Endothelial cell of hepatic sinusoid (primary cell): ENCODE results near the gene HCAR3.
"Not testable (repeated sequence)": the region's sequence is repeated elsewhere in the genome, so short reads cannot be mapped to it uniquely, and the experiment has no call there.

Source experiments
- in situ Hi-C: cut with HindIII; loops from 2 replicates; pipeline ENCODE4 v1.10.0; 2017; ENCODE audit warnings: low sequenced_read_pairs

HCAR3 gene

GRCh38 chr12:122716658-122717057, at the start of gene HCAR3:
Gene HCAR3 (minus strand): TSS chr12:122716811. CDS start chr12:122716737, 74 bp downstream.
- in situ Hi-C loops, result not testable (repeated sequence)

GRCh38 chr12:122757568-122757967, 41.0 kb upstream of the HCAR3 start:
- in situ Hi-C loops, result loop anchor here (5.0 kb wide), 1 partner anchor 135 kb away; no protein-coding TSS in a partner anchor

GRCh38 chr12:122754790-122755189, 38.2 kb upstream of the HCAR3 start:
- in situ Hi-C loops, result loop anchor here (5.0 kb wide), 1 partner anchor 132 kb away; no protein-coding TSS in a partner anchor

- in situ Hi-C loops, result no loop called here
Measured at GRCh38 chr12:122753319-122753650, 36.7 kb upstream of the HCAR3 start.

GRCh38 chr12:122752464-122753318, 36.1 kb upstream of the HCAR3 start, which contains the start of gene DENR:
Gene DENR (plus strand): TSS chr12:122752824. CDS start chr12:122753702, 878 bp downstream.
- in situ Hi-C loops, result no loop called here

GRCh38 chr12:122750781-122751515, 34.3 kb upstream of the HCAR3 start:
- in situ Hi-C loops, result not testable (repeated sequence)

- in situ Hi-C loops, result no loop called here
Measured at GRCh38 chr12:122749569-122750332, 33.1 kb upstream of the HCAR3 start.

- in situ Hi-C loops, result no loop called here
Measured at GRCh38 chr12:122747224-122748135, 30.9 kb upstream of the HCAR3 start.

- in situ Hi-C loops, result no loop called here
Measured at GRCh38 chr12:122743895-122744525, 27.4 kb upstream of the HCAR3 start.

GRCh38 chr12:122740351-122740750, 23.7 kb upstream of the HCAR3 start:
- in situ Hi-C loops, result no loop called here

GRCh38 chr12:122738571-122738970, 22.0 kb upstream of the HCAR3 start:
- in situ Hi-C loops, result no loop called here

- in situ Hi-C loops, result no loop called here
Measured at GRCh38 chr12:122732611-122733010, 16.0 kb upstream of the HCAR3 start.

- in situ Hi-C loops, result no loop called here
Measured at GRCh38 chr12:122732170-122732569, 15.6 kb upstream of the HCAR3 start.

- in situ Hi-C loops, result no loop called here
Measured at GRCh38 chr12:122730215-122731014, 13.8 kb upstream of the HCAR3 start, which contains the start of gene HCAR1. Gene HCAR1 (minus strand): TSS chr12:122730844. CDS start chr12:122730339, 505 bp downstream.

GRCh38 chr12:122729583-122730214, 13.1 kb upstream of the HCAR3 start:
- in situ Hi-C loops, result no loop called here

- in situ Hi-C loops, result no loop called here
Measured at GRCh38 chr12:122726080-122726558, 9.5 kb upstream of the HCAR3 start.

GRCh38 chr12:122725452-122726079, 9.0 kb upstream of the HCAR3 start:
- in situ Hi-C loops, result no loop called here
